HL-60/S4 treated with retinoic acid at 250 ng/mL for 4 days and 3 days (cell line): ENCODE data around the gene KRT73.

ENCODE experiments used
- in situ Hi-C: fragments of 300-500 bp; cut with MboI; formaldehyde crosslinking; loops from 2 replicates; pipeline ENCODE4 v1.7.0; 2022; ENCODE audit warnings: low sequenced_read_pairs

KRT73 gene

DNA sequence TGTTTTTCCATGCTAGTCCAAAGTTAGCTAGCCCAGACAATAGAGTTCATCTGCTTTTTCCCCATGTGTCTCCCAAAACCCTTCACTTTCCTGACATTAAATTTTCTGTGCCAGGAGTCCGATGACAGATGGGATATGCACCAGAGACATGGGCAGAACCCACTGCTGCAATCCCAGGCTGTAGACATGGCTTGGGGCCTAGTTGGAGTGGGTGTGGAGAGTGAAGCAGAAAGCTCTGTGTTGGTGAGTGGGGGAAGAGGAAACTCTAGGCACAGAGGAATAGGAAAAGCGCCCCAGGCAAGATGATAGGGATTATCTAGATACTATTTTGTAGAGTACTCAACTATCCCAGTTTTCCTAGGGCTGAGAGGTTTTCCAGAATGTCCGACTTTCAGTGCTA is 39.9 kb downstream of the KRT73 start:
- in situ Hi-C loops: loop anchor here (25.0 kb wide), 1 partner anchor 409 kb away; no protein-coding TSS in a partner anchor

DNA sequence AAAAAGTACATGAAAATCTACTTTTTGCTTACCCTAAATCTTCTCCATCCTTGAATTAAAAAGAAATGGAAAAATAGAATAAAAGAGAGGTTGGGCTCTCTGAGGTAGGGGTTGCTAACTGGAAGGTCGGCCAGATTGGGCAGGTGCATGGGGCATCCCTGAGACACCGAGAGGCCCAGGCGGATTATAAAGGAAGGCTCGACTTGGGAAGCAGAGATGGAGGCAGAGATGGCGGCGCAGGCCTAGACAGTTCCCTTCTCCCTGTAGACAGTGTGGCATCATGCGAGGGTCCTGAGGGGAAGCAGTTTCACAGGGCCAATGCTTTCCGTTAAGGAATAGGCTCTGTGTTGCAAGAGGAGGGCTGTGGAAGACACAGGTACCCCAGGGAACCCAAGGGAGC is 41.0 kb downstream of the KRT73 start:
- in situ Hi-C loops: loop anchor here (25.0 kb wide), 1 partner anchor 410 kb away; no protein-coding TSS in a partner anchor

DNA sequence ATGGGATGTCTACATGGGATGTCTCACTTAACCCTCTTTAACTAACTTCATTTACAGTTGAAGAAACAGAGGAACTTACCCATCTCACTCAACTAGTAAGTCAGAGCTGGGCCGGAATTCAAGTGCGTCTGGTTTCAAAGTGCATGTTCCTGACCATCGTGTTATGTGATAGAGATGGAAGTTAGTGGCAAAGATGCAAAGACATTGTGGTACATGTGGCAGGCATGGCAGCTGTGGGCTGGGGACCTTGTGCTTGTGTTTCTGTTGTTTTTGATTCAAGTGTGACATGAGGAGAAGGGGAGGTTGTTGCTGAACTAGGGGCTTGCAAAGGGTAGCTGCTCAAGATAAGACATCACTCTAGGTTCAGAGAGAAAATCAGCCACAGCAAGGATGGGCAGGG is 42.4 kb downstream of the KRT73 start:
- in situ Hi-C loops: loop anchor here (25.0 kb wide), 1 partner anchor 411 kb away; no protein-coding TSS in a partner anchor

DNA sequence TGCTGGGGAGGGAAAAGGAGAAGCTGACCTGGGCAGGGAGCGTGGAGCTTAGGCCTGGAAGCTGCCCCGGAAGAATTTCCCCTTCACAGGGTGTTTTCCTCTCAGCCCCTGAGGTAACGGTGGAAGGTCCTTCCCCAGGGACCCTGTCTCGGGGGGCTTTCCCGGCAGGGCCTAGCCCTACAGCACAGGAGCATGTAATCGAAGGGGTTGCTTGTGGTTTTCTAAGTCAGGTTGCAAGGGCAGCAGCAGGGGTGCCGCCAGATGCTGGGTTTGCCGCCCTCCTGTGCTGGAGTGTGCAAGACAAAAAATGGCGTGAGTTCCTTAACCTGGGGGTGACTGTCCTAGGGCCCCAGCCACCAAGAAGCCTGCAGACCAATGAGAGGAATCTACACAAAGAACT is 43.1 kb downstream of the KRT73 start:
- in situ Hi-C loops: loop anchor here (25.0 kb wide), 1 partner anchor 412 kb away; no protein-coding TSS in a partner anchor

DNA sequence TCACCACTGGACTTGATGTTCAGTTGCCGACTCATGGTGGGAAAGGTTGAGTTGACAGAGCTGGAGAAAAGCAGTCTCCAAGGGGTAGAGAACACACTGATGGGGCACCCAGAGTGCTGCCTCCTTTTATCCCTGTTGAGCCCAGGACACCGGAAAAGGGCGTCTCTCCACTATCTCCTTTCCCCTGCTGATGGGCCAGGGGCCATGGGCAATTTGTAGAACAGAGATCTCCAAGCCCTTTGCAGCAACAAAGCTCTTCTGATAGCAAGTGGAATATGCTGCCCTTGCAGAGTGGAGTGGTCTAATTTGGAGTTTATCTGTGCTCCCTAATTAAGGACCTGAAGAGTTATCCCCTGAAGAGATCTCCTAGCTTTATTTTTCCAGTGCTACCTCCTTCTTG is 44.6 kb downstream of the KRT73 start, which contains the start of gene KRT74:
KRT74 (minus strand) TSS at position 101 of the 400 bp plus-strand sequence; CDS start at position 35, 66 bp downstream.
- in situ Hi-C loops: no loop called here

DNA sequence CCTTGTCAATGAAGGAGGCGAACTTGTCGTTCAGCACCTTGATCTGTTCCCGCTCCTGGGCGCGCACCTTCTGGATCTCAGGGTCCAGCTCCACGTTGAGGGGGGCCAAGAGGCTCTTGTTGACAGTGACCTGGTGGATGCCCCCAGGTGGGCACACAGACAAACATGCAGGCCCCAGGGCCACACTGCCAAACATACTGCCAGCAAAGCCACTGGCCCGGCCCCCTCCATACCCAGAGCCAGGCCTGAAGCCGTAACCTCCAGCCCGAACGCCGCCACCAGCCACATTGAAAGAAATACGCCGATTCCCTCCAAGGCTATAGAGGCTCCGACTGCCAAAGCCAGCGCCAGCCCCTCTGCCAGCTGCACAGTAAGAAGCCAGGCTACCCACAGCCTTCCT is 45.1 kb downstream of the KRT73 start:
- in situ Hi-C loops: no loop called here

DNA sequence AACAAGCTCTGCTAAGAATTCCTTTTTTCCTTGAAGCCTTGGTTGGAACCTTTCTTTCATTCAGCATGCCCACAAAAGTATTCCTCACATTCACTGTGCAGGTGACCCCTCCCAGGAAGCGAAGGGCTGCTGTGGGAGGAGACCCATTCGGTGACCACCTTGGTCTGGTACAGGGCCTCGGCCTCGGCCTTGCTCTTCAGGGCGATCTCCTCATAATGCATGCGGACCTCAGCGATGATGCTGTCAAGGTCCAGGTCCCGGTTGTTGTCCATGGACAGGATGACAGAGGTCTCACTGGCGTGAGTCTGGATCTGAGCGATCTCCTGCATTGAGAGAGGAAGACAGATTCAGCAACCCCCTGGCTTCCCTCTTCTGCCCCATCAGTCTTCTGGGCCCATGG is 47.8 kb downstream of the KRT73 start:
- in situ Hi-C loops: no loop called here

DNA sequence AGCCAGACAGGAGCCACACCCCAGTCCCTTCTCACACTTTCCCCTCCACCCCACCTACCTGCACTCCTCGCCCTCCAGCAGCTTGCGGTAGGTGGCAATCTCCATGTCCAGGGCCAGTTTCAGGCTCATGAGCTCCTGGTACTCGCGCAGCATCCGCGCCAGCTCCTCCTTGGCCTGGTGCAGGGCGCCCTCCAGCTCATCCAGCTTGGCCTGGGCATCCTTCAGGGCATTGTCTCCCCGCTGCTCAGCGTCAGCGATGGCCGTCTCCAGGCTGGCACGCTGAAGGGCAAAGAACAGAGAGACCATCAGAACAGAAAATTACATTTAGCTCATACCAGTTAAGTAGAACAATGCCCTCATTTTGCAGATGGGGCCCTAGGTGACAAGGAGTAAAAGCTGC is 50.2 kb downstream of the KRT73 start:
- in situ Hi-C loops: no loop called here

DNA sequence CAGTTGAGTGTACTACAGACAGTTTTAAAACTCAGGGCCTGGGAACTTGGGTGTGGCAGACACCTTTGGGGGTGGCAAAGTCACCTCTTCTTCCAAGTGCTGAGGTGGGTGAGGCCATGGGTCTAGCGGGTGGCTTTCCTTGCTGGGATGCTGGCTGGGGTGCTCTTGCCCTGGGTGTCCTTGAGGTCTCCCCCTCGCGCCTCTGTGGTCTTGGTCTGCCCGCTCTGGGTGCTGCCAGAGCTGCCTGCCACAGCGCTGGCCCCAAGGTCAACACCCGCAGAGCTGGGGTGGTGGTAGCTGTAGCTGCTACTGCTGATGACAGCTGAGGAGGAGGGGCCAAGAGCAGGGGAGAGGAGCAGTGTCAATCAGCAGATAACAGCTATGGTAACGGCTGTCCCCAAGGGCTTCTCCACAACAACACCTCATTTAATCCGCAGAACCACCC is 51.5 kb downstream of the KRT73 start:
- in situ Hi-C loops: no loop called here

DNA sequence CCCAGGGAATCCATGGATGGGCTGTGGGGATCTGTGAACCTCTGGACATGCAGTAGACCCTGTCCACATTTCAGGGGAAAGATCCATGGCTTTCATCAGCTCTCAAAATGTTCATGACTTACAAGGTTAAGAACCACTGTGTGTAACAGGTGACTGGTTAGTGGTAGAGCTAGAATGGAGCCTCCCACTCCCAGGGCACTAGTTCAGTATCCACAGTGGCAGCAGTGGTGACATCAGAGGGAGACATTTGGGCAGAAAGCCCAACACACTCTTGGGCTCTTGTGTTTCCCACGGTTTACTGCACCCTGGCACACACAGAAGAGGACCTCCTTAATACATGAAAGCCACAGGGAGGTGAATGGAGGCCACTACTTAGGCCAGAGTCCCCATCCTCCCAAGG is 53.8 kb downstream of the KRT73 start:
- in situ Hi-C loops: no loop called here

DNA sequence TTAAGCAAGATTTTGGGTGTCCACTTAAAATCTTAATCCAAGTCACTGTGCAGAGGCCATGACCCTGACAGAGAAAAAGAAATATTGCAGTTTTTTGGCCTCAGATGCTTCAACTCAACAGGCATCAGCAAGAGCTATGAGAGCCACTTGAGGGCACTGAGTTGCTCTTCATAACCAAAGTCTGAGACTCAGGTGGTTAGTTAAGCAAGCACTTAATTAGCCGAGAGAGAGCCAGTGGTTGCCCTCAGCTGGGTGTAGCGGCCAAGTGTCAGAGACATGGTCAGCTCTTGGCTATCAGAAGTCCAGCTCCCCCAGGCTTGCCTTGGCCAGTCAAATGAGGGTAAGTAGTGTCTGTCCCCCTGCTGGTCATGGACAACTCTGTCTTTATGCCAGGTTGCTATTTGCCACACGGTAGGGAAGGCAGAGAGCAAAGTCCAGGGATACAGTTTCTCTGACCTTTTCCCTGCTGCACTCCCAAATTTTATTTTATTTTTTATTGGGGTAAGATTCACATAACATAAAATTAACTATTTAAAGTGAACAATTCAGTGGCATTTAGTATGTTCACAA is 56.4 kb downstream of the KRT73 start:
- in situ Hi-C loops: no loop called here

DNA sequence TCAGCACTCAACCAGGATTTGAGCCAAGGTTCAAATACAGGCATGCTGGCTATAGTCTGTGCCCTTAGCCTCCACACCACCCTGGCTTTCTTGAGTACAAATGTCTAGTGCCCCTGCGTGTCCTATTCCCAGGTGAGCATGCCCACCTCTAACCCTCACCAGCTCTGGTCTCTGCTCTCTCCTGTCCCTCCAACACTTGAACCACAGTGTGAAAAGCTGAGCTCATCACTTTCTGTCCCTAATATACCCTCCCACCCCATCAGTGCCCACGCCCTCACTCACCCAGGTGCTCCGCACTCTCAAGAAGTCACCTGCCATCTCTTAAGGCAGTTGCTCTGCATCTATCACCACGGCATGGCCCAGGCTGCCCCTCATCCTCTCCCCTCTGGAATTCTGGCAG is 58.4 kb downstream of the KRT73 start:
- in situ Hi-C loops: no loop called here

DNA sequence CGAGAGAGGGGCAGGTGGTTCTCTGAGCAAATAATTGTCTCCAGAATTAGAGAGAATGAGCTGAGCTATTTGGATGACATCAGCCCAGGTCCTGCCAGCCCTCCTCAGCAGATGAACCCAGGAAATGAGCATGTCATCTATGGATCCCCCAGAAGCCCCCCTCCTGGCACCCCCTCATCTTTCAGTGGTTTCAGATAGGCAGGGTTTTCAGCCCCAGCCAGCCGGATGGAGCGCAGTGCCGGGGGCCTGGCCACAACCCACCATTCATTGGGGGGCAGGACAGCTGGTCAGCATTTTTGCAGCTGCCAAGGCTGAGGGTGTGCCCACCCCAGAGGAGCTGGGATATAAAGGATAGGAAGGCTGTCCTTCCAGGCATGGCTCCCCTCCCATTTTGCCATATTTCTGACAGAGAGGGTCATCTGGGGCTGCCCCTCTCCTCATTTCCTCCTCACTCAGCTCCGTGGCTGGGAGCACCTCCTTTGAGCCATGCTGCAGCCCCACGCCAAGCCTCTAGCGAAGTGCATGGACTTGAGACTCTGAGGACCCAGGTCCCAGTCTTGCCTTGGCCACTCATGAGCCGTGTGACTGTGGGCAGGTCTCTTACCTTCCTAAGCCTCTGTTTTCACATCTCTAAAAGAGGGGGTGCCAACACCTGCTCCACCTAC is 59.4 kb downstream of the KRT73 start:
- in situ Hi-C loops: no loop called here
